C4-2B (cell line): ENCODE results near the gene PIBF1.

Source experiments
- H3K27ac ChIP-seq: fragments of 450-650 bp; 2 replicates; pipeline ENCODE4 v1.5.1; 2017
- ZFX ChIP-seq: fragments of 450-650 bp; IDR thresholded peaks from 2 replicates; pipeline ENCODE4 v1.6.1; 2017
- TF ChIP-seq, protein P1 (sequence below): fragments of 450-650 bp; conservative IDR thresholded peaks from 2 replicates; pipeline ENCODE4 v1.5.1; 2017; ENCODE audit warnings: mild to moderate bottlenecking

Gene PIBF1

DNA sequence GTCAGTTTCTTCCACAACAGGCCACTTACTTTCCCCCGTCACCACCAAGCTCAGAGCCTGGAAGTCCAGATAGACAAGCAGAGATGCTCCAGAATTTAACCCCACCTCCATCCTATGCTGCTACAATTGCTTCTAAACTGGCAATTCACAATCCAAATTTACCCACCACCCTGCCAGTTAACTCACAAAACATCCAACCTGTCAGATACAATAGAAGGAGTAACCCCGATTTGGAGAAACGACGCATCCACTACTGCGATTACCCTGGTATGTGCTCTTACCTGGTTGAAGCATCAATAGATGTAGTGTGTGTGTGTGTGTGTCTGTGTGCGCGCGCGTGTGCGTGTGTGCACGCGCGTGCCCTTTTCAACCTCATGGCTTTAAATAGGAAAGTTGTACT, 280.5 kb downstream of the PIBF1 start:
- H3K27ac ChIP-seq = no peak overlapping the region
- TF ChIP-seq, protein P1, sequence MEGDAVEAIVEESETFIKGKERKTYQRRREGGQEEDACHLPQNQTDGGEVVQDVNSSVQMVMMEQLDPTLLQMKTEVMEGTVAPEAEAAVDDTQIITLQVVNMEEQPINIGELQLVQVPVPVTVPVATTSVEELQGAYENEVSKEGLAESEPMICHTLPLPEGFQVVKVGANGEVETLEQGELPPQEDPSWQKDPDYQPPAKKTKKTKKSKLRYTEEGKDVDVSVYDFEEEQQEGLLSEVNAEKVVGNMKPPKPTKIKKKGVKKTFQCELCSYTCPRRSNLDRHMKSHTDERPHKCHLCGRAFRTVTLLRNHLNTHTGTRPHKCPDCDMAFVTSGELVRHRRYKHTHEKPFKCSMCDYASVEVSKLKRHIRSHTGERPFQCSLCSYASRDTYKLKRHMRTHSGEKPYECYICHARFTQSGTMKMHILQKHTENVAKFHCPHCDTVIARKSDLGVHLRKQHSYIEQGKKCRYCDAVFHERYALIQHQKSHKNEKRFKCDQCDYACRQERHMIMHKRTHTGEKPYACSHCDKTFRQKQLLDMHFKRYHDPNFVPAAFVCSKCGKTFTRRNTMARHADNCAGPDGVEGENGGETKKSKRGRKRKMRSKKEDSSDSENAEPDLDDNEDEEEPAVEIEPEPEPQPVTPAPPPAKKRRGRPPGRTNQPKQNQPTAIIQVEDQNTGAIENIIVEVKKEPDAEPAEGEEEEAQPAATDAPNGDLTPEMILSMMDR = no peak
- TF ChIP-seq ZFX = no peak

DNA sequence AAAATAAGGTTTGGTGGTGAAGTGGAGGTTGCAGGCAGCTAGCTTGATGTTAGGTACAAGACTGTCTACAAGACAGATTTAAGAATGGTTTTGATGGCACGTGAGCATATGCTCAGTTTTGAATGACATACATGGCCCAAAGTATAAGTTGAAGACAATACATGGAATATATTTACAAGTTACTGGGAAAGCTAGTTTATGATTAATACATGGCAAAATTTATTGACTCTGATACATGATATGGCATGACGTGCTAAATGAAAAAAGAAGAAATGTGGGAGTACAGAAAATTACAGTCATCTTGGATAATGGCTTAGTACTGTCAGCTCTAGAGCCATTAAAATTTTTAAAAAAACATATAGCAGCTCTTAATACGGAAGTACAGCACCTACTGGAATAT, 281.2 kb downstream of the PIBF1 start:
- no peak overlapping the region for H3K27ac ChIP-seq
- TF ChIP-seq, protein P1 = no peak
- no peak for TF ChIP-seq ZFX

DNA sequence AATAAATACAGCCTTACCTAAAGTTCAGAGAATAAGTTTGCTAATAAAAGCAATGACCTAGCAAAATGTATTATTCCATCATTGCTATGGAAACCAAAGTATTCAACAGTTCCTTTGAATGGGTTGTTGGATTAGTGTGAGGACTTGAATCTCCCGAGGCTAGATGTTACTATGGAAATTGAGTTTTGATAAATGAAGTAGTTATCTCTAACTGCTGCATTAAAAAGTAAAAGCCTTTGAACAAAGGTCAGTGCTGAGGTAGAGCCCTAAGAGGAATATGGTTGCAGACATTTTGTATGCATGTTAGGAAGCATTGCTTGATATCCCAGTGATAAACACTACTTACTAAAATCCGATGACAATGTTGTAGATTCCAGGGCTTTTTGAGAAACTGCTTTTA, 283.1 kb downstream of the PIBF1 start:
- TF ChIP-seq ZFX = no peak
- TF ChIP-seq, protein P1 = no peak
- H3K27ac ChIP-seq = no peak overlapping the region

DNA sequence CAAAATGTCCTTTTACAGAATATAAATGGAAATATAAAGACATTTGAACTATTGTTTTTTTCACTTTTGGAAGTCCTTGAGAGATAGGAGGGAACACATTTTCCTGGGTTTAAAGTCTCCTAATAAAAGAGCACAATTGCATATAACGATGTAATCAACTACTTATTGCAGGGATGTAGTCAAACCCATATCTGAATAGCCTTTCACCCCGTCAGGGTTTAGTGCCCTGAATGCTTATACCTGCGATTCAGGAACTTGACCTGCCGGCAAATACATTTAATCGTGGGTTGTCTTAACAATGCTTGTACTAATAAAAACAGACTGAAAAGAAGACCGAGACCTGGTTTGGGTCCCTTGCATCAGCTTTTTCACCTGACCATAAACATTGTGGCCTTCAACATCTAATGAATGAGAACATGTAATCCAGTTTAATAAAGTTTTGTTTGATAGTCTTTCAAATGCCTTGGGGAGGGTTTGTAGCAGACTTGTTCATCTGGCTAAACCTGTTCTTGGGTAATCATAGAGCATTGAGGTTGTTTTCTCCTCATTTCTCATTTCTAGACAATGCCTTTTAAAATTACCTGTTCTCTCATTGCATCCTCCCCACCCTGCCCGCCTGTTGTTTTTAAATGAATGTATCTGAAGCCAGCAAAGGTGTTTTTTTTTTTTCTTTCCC, 283.9 kb downstream of the PIBF1 start:
- TF ChIP-seq, protein P1 = no peak
- no peak for TF ChIP-seq ZFX
- no peak overlapping the region for H3K27ac ChIP-seq
